ENCODE measurements around the gene FAM118A. TPM values are rescaled to one million over a fixed set of nuclear protein-coding genes. Genes with fewer than 3 reads are reported as not detected.

The FAM118A gene
- total RNA-seq, 1 donor from 2014 or later, result 18.3 TPM

DNA sequence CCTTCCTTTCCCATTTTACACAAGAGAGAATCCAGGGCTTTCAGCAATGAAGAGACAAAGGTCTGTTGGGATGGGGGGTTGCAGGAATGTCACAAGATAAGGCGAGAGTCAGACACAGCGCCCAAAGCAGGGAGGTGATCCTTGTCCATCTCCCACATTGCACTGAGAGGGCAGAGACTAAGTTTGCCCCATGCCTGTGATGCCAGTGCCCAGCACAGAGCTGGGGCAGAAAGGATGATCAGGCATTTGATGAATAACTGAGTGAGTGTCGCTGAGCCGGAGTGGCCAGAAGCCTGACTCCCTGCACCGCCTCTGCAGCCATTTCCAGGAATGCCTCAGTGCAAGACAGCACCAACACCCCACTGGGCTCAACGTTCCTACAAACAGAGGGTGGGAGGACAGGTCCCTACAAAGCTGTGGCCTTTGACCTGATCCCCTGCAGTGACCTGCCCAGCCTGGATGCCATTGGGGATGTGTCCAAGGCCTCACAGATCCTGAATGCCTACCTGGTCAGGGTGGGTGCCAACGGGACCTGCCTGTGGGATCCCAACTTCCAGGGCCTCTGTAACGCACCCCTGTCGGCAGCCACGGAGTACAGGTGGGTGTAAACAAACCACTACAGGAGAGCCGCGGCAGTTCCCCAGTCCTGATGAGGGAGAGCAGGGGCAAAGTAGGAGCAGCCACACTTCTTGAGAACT, 22.7 kb upstream of the FAM118A start:
- Mint-ChIP-seq H3K4me3 (ENCODE audit: unreplicated experiment) (no peak overlapping the region), H3K36me3 (ENCODE audit: low read depth, unreplicated experiment) (no peaks in the 10 kb centered on the region), H3K27ac (ENCODE audit: unreplicated experiment) (no peak overlapping the region), H3K4me1 (ENCODE audit: low read depth, unreplicated experiment) (no peaks in the 10 kb centered on the region), H3K9me3 (ENCODE audit: unreplicated experiment) (peaks cover 2% of the 10 kb centered on the region), H3K27me3 (ENCODE audit: low read depth, unreplicated experiment) (peaks cover 50% of the 10 kb centered on the region)
- no peaks in the 10 kb centered on the region for H4K20me1 ChIP-seq (ENCODE audit: insufficient read depth, low read length)
- H3K9me3 ChIP-seq (ENCODE audit: insufficient read depth, low read depth, low read length), result no peaks in the 10 kb centered on the region
- no peak overlapping the region for H3K27ac ChIP-seq (ENCODE audit: low read depth, low read length)
- TF ChIP-seq, protein P1, sequence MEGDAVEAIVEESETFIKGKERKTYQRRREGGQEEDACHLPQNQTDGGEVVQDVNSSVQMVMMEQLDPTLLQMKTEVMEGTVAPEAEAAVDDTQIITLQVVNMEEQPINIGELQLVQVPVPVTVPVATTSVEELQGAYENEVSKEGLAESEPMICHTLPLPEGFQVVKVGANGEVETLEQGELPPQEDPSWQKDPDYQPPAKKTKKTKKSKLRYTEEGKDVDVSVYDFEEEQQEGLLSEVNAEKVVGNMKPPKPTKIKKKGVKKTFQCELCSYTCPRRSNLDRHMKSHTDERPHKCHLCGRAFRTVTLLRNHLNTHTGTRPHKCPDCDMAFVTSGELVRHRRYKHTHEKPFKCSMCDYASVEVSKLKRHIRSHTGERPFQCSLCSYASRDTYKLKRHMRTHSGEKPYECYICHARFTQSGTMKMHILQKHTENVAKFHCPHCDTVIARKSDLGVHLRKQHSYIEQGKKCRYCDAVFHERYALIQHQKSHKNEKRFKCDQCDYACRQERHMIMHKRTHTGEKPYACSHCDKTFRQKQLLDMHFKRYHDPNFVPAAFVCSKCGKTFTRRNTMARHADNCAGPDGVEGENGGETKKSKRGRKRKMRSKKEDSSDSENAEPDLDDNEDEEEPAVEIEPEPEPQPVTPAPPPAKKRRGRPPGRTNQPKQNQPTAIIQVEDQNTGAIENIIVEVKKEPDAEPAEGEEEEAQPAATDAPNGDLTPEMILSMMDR (IDR thresholded peaks at IDR 0.05; ENCODE audit: insufficient read depth, low read depth, low read length), result no peak
- TF ChIP-seq EZH2 (IDR thresholded peaks at IDR 0.05; ENCODE audit: insufficient read depth, low read length), result no peak
- H2AFZ ChIP-seq (ENCODE audit: low read depth, low read length), result no peak overlapping the region
- no peak overlapping the region for H3K9ac ChIP-seq (ENCODE audit: low read length)
- H3K4me1 ChIP-seq (ENCODE audit: insufficient read depth, low read length), result peaks cover 9% of the 10 kb centered on the region
- peaks cover 38% of the 10 kb centered on the region for H3K27me3 ChIP-seq (ENCODE audit: insufficient read depth, low read length)
- H3K36me3 ChIP-seq (ENCODE audit: insufficient read depth, low read length), result no peaks in the 10 kb centered on the region
- no peak overlapping the region for H3K4me2 ChIP-seq (ENCODE audit: low read length)
- no peak overlapping the region for H3K4me3 ChIP-seq (ENCODE audit: insufficient read depth, low read depth, low read length)
- no peaks in the 10 kb centered on the region for H3K79me2 ChIP-seq (ENCODE audit: insufficient read depth, low read length)
- no peak for FAIRE-seq
- no peak for DNase-seq (ENCODE audit: low read depth)

DNA sequence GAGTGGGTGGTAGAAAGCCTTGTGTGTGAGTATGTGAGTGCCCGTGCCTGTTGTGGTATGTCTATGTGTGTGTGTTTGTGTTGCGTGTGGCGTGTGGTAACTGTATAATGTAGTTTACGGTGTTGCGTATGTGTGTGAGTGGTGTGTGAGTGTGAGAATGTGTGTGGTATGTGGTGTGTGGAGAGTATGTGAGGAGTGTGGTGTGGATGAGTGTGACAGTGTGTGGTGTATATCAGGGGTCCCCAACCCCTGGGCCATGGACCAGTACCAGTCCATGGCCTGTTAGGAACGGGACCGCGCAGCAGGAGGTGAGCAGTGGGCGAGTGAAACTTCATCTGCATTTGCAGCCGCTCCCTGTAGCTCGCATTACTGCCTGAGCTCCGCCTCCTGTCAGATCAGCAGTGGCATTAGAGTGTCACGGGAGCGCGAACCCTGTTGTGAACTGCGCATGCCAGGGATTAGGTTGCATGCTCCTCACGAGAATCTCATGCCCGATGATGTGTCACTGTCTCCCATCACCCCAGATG, 19.3 kb upstream of the FAM118A start:
- H3K4me3 Mint-ChIP-seq (ENCODE audit: unreplicated experiment), result no peak overlapping the region
- Histone ChIP-seq H3K9me3 (ENCODE audit: insufficient read depth, low read depth, low read length) (no peaks in the 10 kb centered on the region), H3K36me3 (ENCODE audit: insufficient read depth, low read length) (no peaks in the 10 kb centered on the region), H3K79me2 (ENCODE audit: insufficient read depth, low read length) (no peaks in the 10 kb centered on the region), H3K27me3 (ENCODE audit: insufficient read depth, low read length) (peaks cover 20% of the 10 kb centered on the region), H3K4me1 (ENCODE audit: insufficient read depth, low read length) (no peaks in the 10 kb centered on the region), H3K4me3 (ENCODE audit: insufficient read depth, low read depth, low read length) (no peak overlapping the region), H3K9ac (ENCODE audit: low read length) (peak overlapping the region; percentile 36), H4K20me1 (ENCODE audit: insufficient read depth, low read length) (no peaks in the 10 kb centered on the region), H3K4me2 (ENCODE audit: low read length) (peak overlapping the region; percentile 49), H3K27ac (ENCODE audit: low read depth, low read length) (no peak overlapping the region), H2AFZ (ENCODE audit: low read depth, low read length) (peak overlapping the region; percentile 1)
- FAIRE-seq, result no peak
- peak; percentile 41 for DNase-seq (ENCODE audit: low read depth)
- TF ChIP-seq, protein P1 (IDR thresholded peaks at IDR 0.05; ENCODE audit: insufficient read depth, low read depth, low read length), result no peak
- peaks cover 46% of the 10 kb centered on the region for H3K27me3 Mint-ChIP-seq (ENCODE audit: low read depth, unreplicated experiment)
- no peaks in the 10 kb centered on the region for H3K36me3 Mint-ChIP-seq (ENCODE audit: low read depth, unreplicated experiment)
- no peak overlapping the region for H3K27ac Mint-ChIP-seq (ENCODE audit: unreplicated experiment)
- H3K4me1 Mint-ChIP-seq (ENCODE audit: low read depth, unreplicated experiment), result no peaks in the 10 kb centered on the region
- peaks cover 2% of the 10 kb centered on the region for H3K9me3 Mint-ChIP-seq (ENCODE audit: unreplicated experiment)

Data from astrocyte (in vitro differentiated cells and primary cell).